Activated CD8-positive, alpha-beta memory T cell treated with anti-CD3 and anti-CD28 coated beads, Interleukin-2, amount 50 U/mL, for 1 hour (primary cell): ENCODE measurements around the gene EBNA1BP2.
"Not testable (repeated sequence)": the region's sequence is repeated elsewhere in the genome, so short reads cannot be mapped to it uniquely, and the experiment has no call there.

ENCODE experiments used
- DNase-seq: peaks from one replicate; pipeline ENCODE4 v3.0.0-alpha.2; 2020; ENCODE audit errors: extremely low read depth

Gene EBNA1BP2

GRCh38 chr1:43172527-43172972, 460 bp upstream of the EBNA1BP2 start:
- DNase-seq: peak; percentile 67

GRCh38 chr1:43171312-43171875, 696 bp downstream of the EBNA1BP2 start:
- no peak for DNase-seq

- DNase-seq: no peak
These were observed 6.3 kb downstream of the EBNA1BP2 start for GRCh38 chr1:43165765-43166164.

GRCh38 chr1:43165162-43165561, 6.9 kb downstream of the EBNA1BP2 start:
- DNase-seq: no peak

- no peak for DNase-seq
These were observed 16.1 kb downstream of the EBNA1BP2 start for GRCh38 chr1:43156026-43156425.

- DNase-seq: no peak
These were observed 18.6 kb downstream of the EBNA1BP2 start for GRCh38 chr1:43153443-43153842.

GRCh38 chr1:43152866-43153265, 19.2 kb downstream of the EBNA1BP2 start:
- no peak for DNase-seq

GRCh38 chr1:43149889-43150288, 22.2 kb downstream of the EBNA1BP2 start:
- no peak for DNase-seq

GRCh38 chr1:43147625-43148327, 24.3 kb downstream of the EBNA1BP2 start:
- no peak for DNase-seq

- DNase-seq: no peak
These were observed 27.9 kb downstream of the EBNA1BP2 start for GRCh38 chr1:43144237-43144636.

- DNase-seq: no peak
These were observed 28.6 kb downstream of the EBNA1BP2 start for GRCh38 chr1:43143441-43143888.

GRCh38 chr1:43140583-43140982, 31.5 kb downstream of the EBNA1BP2 start:
- no peak for DNase-seq

GRCh38 chr1:43140010-43140409, 32.1 kb downstream of the EBNA1BP2 start:
- no peak for DNase-seq

GRCh38 chr1:43139295-43139694, 32.8 kb downstream of the EBNA1BP2 start:
- DNase-seq: not testable (repeated sequence)

GRCh38 chr1:43137445-43138052, 34.5 kb downstream of the EBNA1BP2 start:
- no peak for DNase-seq

- DNase-seq: no peak
These were observed 36.0 kb downstream of the EBNA1BP2 start for GRCh38 chr1:43135857-43136781.

GRCh38 chr1:43134640-43135039, 37.5 kb downstream of the EBNA1BP2 start:
- DNase-seq: no peak

GRCh38 chr1:43134068-43134467, 38.0 kb downstream of the EBNA1BP2 start:
- no peak for DNase-seq

GRCh38 chr1:43129426-43129825, 42.7 kb downstream of the EBNA1BP2 start:
- DNase-seq: no peak

- no peak for DNase-seq
These were observed 43.3 kb downstream of the EBNA1BP2 start for GRCh38 chr1:43128816-43129215.

GRCh38 chr1:43123031-43123430, 49.1 kb downstream of the EBNA1BP2 start:
- no peak for DNase-seq
